PFSK-1 (cell line): ENCODE data around the gene GABBR2.

ENCODE experiments used
- FOXP2 ChIP-seq: optimal IDR thresholded peaks from 2 replicates; pipeline ENCODE3; 2011; ENCODE audit warnings: borderline replicate concordance, control low read depth, inconsistent platforms; ENCODE audit not compliant: insufficient read depth; ENCODE audit errors: extremely low read length, extremely low read depth
- POLR2AphosphoS5 ChIP-seq: IDR thresholded peaks from 2 replicates; pipeline ENCODE4 v1.6.1; 2012; ENCODE audit warnings: low read depth, mild to moderate bottlenecking, control low read depth, low read length, moderate library complexity
- REST ChIP-seq, 2 experiments: IDR thresholded peaks; 2 replicates each; pipeline versions ENCODE4 v1.6.1 to v1.8.0; 2011 to 2012; ENCODE audit warnings: low read depth in 2 of 2, low read length in 2 of 2, control low read depth in 1 of 2, inconsistent platforms in 1 of 2, mild to moderate bottlenecking in 1 of 2, moderate library complexity in 1 of 2; ENCODE audit not compliant: insufficient read depth in 1 of 2
- SIN3A ChIP-seq: IDR thresholded peaks from 2 replicates; pipeline ENCODE4 v1.6.1; 2012; ENCODE audit warnings: mild to moderate bottlenecking, low read length, moderate library complexity, borderline replicate concordance; ENCODE audit not compliant: insufficient read depth
- TAF1 ChIP-seq: IDR thresholded peaks from 2 replicates; pipeline ENCODE4 v1.6.1; 2012; ENCODE audit warnings: low read length, control low read depth, borderline replicate concordance; ENCODE audit not compliant: insufficient read depth

Gene GABBR2

GRCh38 chr9:98403715-98404114, 305.0 kb downstream of the GABBR2 start:
- TF ChIP-seq FOXP2 = no peak
- TF ChIP-seq REST (IDR thresholded peaks at IDR 0.05; ENCODE audit: insufficient read depth in 1 of 2, low read depth in 2 of 2, low read length in 2 of 2) = no peak
- no peak for TF ChIP-seq POLR2AphosphoS5
- no peak for TF ChIP-seq TAF1
- TF ChIP-seq SIN3A = no peak

- TF ChIP-seq REST (IDR thresholded peaks at IDR 0.05; ENCODE audit: insufficient read depth in 1 of 2, low read depth in 2 of 2, low read length in 2 of 2) (no peak), POLR2AphosphoS5 (no peak), TAF1 (no peak), FOXP2 (no peak), SIN3A (no peak)
Measured at GRCh38 chr9:98402019-98402840, 306.5 kb downstream of the GABBR2 start.

- TF ChIP-seq FOXP2 (no peak), SIN3A (no peak), TAF1 (no peak), REST (IDR thresholded peaks at IDR 0.05; ENCODE audit: insufficient read depth in 1 of 2, low read depth in 2 of 2, low read length in 2 of 2) (no peak), POLR2AphosphoS5 (no peak)
Measured at GRCh38 chr9:98401140-98402018, 307.4 kb downstream of the GABBR2 start.

- TF ChIP-seq SIN3A = no peak
Measured at GRCh38 chr9:98399950-98400683, 308.6 kb downstream of the GABBR2 start.

- TF ChIP-seq REST (IDR thresholded peaks at IDR 0.05; ENCODE audit: insufficient read depth in 1 of 2, low read depth in 2 of 2, low read length in 2 of 2) (no peak), TAF1 (no peak), POLR2AphosphoS5 (no peak), FOXP2 (no peak), SIN3A (no peak)
Measured at GRCh38 chr9:98396656-98397055, 312.1 kb downstream of the GABBR2 start.
